C4-2B (cell line): ENCODE data around the gene PTPRT.

Experiments
- CTCF ChIP-seq: fragments of 450-650 bp; conservative IDR thresholded peaks from 2 replicates; pipeline ENCODE4 v1.5.1; 2017; ENCODE audit warnings: mild to moderate bottlenecking
- ZFX ChIP-seq: fragments of 450-650 bp; IDR thresholded peaks from 2 replicates; pipeline ENCODE4 v1.6.1; 2017

- TF ChIP-seq CTCF (no peak), ZFX (no peak)
Measured at GRCh38 chr20:42688576-42688975, 501.1 kb downstream of the PTPRT start.
